ENCODE data around the gene BACH1.

BACH1 gene

GRCh38 chr21:29334717-29335428, 36.2 kb downstream of the BACH1 start:
- Histone ChIP-seq H3K9ac (ENCODE audit: low read depth, low read length) (peak overlapping the region; percentile 66), H3K4me3 (ENCODE audit: low read length) (peak overlapping the region; percentile 8), H3K9me3 (replicated peaks; ENCODE audit: low read length) (no peaks in the 10 kb centered on the region), H3K4me1 (ENCODE audit: control insufficient read depth, insufficient read depth, low read length) (peaks cover 59% of the 10 kb centered on the region), H3K27me3 (ENCODE audit: control insufficient read depth, insufficient read depth, low read length) (no peaks in the 10 kb centered on the region), H3K36me3 (ENCODE audit: insufficient read depth, low read length) (peaks cover 16% of the 10 kb centered on the region), H3K4me2 (ENCODE audit: low read length) (peak overlapping the region; percentile 50)

GRCh38 chr21:29335720-29336119, 37.0 kb downstream of the BACH1 start:
- Histone ChIP-seq H3K9ac (ENCODE audit: low read depth, low read length) (peak overlapping the region; percentile 66), H3K4me3 (ENCODE audit: low read length) (peak overlapping the region; percentile 8), H3K9me3 (replicated peaks; ENCODE audit: low read length) (no peaks in the 10 kb centered on the region), H3K4me1 (ENCODE audit: control insufficient read depth, insufficient read depth, low read length) (peaks cover 67% of the 10 kb centered on the region), H3K27me3 (ENCODE audit: control insufficient read depth, insufficient read depth, low read length) (no peaks in the 10 kb centered on the region), H3K36me3 (ENCODE audit: insufficient read depth, low read length) (peaks cover 19% of the 10 kb centered on the region), H3K4me2 (ENCODE audit: low read length) (peak overlapping the region; percentile 50)

- Histone ChIP-seq H3K4me1 (ENCODE audit: control insufficient read depth, insufficient read depth, low read length) (peaks cover 76% of the 10 kb centered on the region), H3K9ac (ENCODE audit: low read depth, low read length) (no peak overlapping the region), H3K27me3 (ENCODE audit: control insufficient read depth, insufficient read depth, low read length) (no peaks in the 10 kb centered on the region), H3K4me2 (ENCODE audit: low read length) (no peak overlapping the region), H3K4me3 (ENCODE audit: low read length) (no peak overlapping the region), H3K9me3 (replicated peaks; ENCODE audit: low read length) (no peaks in the 10 kb centered on the region), H3K36me3 (ENCODE audit: insufficient read depth, low read length) (peaks cover 15% of the 10 kb centered on the region)
These were observed 39.5 kb downstream of the BACH1 start for GRCh38 chr21:29338256-29338655.

- Histone ChIP-seq H3K4me3 (ENCODE audit: low read length) (no peak overlapping the region), H3K27me3 (ENCODE audit: control insufficient read depth, insufficient read depth, low read length) (no peaks in the 10 kb centered on the region), H3K4me1 (ENCODE audit: control insufficient read depth, insufficient read depth, low read length) (peaks cover 78% of the 10 kb centered on the region), H3K9ac (ENCODE audit: low read depth, low read length) (no peak overlapping the region), H3K36me3 (ENCODE audit: insufficient read depth, low read length) (peaks cover 18% of the 10 kb centered on the region), H3K4me2 (ENCODE audit: low read length) (peak overlapping the region; percentile 9), H3K9me3 (replicated peaks; ENCODE audit: low read length) (no peaks in the 10 kb centered on the region)
These were observed 41.5 kb downstream of the BACH1 start for GRCh38 chr21:29340228-29340627.

GRCh38 chr21:29342363-29342957, 43.7 kb downstream of the BACH1 start:
- Histone ChIP-seq H3K4me2 (ENCODE audit: low read length) (peak overlapping the region; percentile 73), H3K4me3 (ENCODE audit: low read length) (peak overlapping the region; percentile 31), H3K9me3 (replicated peaks; ENCODE audit: low read length) (no peaks in the 10 kb centered on the region), H3K4me1 (ENCODE audit: control insufficient read depth, insufficient read depth, low read length) (peaks cover 70% of the 10 kb centered on the region), H3K27me3 (ENCODE audit: control insufficient read depth, insufficient read depth, low read length) (no peaks in the 10 kb centered on the region), H3K36me3 (ENCODE audit: insufficient read depth, low read length) (peaks cover 29% of the 10 kb centered on the region), H3K9ac (ENCODE audit: low read depth, low read length) (peak overlapping the region; percentile 85)

- peaks cover 32% of the 10 kb centered on the region for H3K36me3 ChIP-seq (ENCODE audit: insufficient read depth, low read length)
- H3K4me3 ChIP-seq (ENCODE audit: low read length) = peak overlapping the region; percentile 36
- peak overlapping the region; percentile 69 for H3K4me2 ChIP-seq (ENCODE audit: low read length)
- no peaks in the 10 kb centered on the region for H3K27me3 ChIP-seq (ENCODE audit: control insufficient read depth, insufficient read depth, low read length)
- peak overlapping the region; percentile 85 for H3K9ac ChIP-seq (ENCODE audit: low read depth, low read length)
- peaks cover 80% of the 10 kb centered on the region for H3K4me1 ChIP-seq (ENCODE audit: control insufficient read depth, insufficient read depth, low read length)
- no peaks in the 10 kb centered on the region for H3K9me3 ChIP-seq (replicated peaks; ENCODE audit: low read length)
These were observed 44.8 kb downstream of the BACH1 start for GRCh38 chr21:29343519-29343918.

GRCh38 chr21:29346281-29346680, 47.6 kb downstream of the BACH1 start:
- Histone ChIP-seq H3K27me3 (ENCODE audit: control insufficient read depth, insufficient read depth, low read length) (no peaks in the 10 kb centered on the region), H3K9ac (ENCODE audit: low read depth, low read length) (no peak overlapping the region), H3K4me1 (ENCODE audit: control insufficient read depth, insufficient read depth, low read length) (peaks cover 71% of the 10 kb centered on the region), H3K36me3 (ENCODE audit: insufficient read depth, low read length) (peaks cover 28% of the 10 kb centered on the region), H3K9me3 (replicated peaks; ENCODE audit: low read length) (no peaks in the 10 kb centered on the region), H3K4me2 (ENCODE audit: low read length) (no peak overlapping the region), H3K4me3 (ENCODE audit: low read length) (no peak overlapping the region)

GRCh38 chr21:29346771-29347170, 48.0 kb downstream of the BACH1 start:
- Histone ChIP-seq H3K9me3 (replicated peaks; ENCODE audit: low read length) (no peaks in the 10 kb centered on the region), H3K4me3 (ENCODE audit: low read length) (no peak overlapping the region)

GRCh38 chr21:29347274-29347681, 48.6 kb downstream of the BACH1 start:
- Histone ChIP-seq H3K9me3 (replicated peaks; ENCODE audit: low read length) (no peaks in the 10 kb centered on the region), H3K27me3 (ENCODE audit: control insufficient read depth, insufficient read depth, low read length) (no peaks in the 10 kb centered on the region), H3K4me1 (ENCODE audit: control insufficient read depth, insufficient read depth, low read length) (peaks cover 71% of the 10 kb centered on the region), H3K36me3 (ENCODE audit: insufficient read depth, low read length) (peaks cover 28% of the 10 kb centered on the region), H3K4me3 (ENCODE audit: low read length) (no peak overlapping the region), H3K4me2 (ENCODE audit: low read length) (no peak overlapping the region), H3K9ac (ENCODE audit: low read depth, low read length) (no peak overlapping the region)

More at GRCh38 chr21:29346771-29347170, 48.0 kb downstream of the BACH1 start:
- peaks cover 28% of the 10 kb centered on the region for H3K36me3 ChIP-seq (ENCODE audit: insufficient read depth, low read length)
- H3K27me3 ChIP-seq (ENCODE audit: control insufficient read depth, insufficient read depth, low read length) = no peaks in the 10 kb centered on the region
- no peak overlapping the region for H3K4me2 ChIP-seq (ENCODE audit: low read length)
- no peak overlapping the region for H3K9ac ChIP-seq (ENCODE audit: low read depth, low read length)
- peaks cover 71% of the 10 kb centered on the region for H3K4me1 ChIP-seq (ENCODE audit: control insufficient read depth, insufficient read depth, low read length)

- Histone ChIP-seq H3K9me3 (replicated peaks; ENCODE audit: low read length) (no peaks in the 10 kb centered on the region), H3K9ac (ENCODE audit: low read depth, low read length) (no peak overlapping the region), H3K36me3 (ENCODE audit: insufficient read depth, low read length) (peaks cover 36% of the 10 kb centered on the region), H3K4me1 (ENCODE audit: control insufficient read depth, insufficient read depth, low read length) (peaks cover 50% of the 10 kb centered on the region), H3K27me3 (ENCODE audit: control insufficient read depth, insufficient read depth, low read length) (no peaks in the 10 kb centered on the region), H3K4me3 (ENCODE audit: low read length) (no peak overlapping the region), H3K4me2 (ENCODE audit: low read length) (no peak overlapping the region)
These were observed 51.0 kb downstream of the BACH1 start for GRCh38 chr21:29349702-29350101.

GRCh38 chr21:29350246-29350779, 51.6 kb downstream of the BACH1 start:
- H3K4me2 ChIP-seq (ENCODE audit: low read length) = no peak overlapping the region
- peaks cover 44% of the 10 kb centered on the region for H3K4me1 ChIP-seq (ENCODE audit: control insufficient read depth, insufficient read depth, low read length)
- peaks cover 36% of the 10 kb centered on the region for H3K36me3 ChIP-seq (ENCODE audit: insufficient read depth, low read length)
- H3K27me3 ChIP-seq (ENCODE audit: control insufficient read depth, insufficient read depth, low read length) = no peaks in the 10 kb centered on the region
- no peaks in the 10 kb centered on the region for H3K9me3 ChIP-seq (replicated peaks; ENCODE audit: low read length)
- no peak overlapping the region for H3K9ac ChIP-seq (ENCODE audit: low read depth, low read length)
- no peak overlapping the region for H3K4me3 ChIP-seq (ENCODE audit: low read length)

All from skeletal muscle satellite cell (primary cell).